GM23248 (cell line): ENCODE measurements around the gene GUCA1A.

Experiments
- EZH2 ChIP-seq: fragments of 200-600 bp; sonication (generic); IDR thresholded peaks from 2 replicates; pipeline ENCODE4 v1.6.1; 2018; ENCODE audit warnings: antibody characterized with exemption, mild to moderate bottlenecking; ENCODE audit not compliant: insufficient read depth, poor library complexity, severe bottlenecking
- EZH2phosphoT487 ChIP-seq: fragments of 200-600 bp; sonication (generic); IDR thresholded peaks from 2 replicates; pipeline ENCODE4 v1.6.1; 2018; ENCODE audit warnings: antibody characterized with exemption, moderate library complexity, mild to moderate bottlenecking, low read depth; ENCODE audit not compliant: insufficient read depth

- TF ChIP-seq EZH2 (no peak), EZH2phosphoT487 (no peak)
Observed at GRCh38 chr6:42171813-42172581, 1.2 kb upstream of the GUCA1A start.
